Neutrophil (primary cell): ENCODE results near the gene EGFR.

Experiments used
- H3K27ac ChIP-seq: fragments of 200-600 bp; sonication (generic); 2 replicates; pipeline ENCODE4 v1.5.1; 2016; ENCODE audit warnings: mild to moderate bottlenecking, moderate library complexity
- H3K27me3 ChIP-seq: fragments of 200-600 bp; sonication (generic); 2 replicates; pipeline ENCODE4 v1.6.0; 2016; ENCODE audit warnings: mild to moderate bottlenecking
- H3K36me3 ChIP-seq: fragments of 200-600 bp; sonication (generic); 2 replicates; pipeline ENCODE4 v1.5.1; 2017
- H3K4me1 ChIP-seq, 2 experiments: fragments of 200-600 bp in 1 of 2; sonication (generic) in 1 of 2; 1 replicate in 1 of 2; 2 replicates in 1 of 2; pipeline versions ENCODE4 v1.5.1 to v1.6.1; 2013 to 2016; ENCODE audit warnings: low read depth in 1 of 2, low read length in 1 of 2, mild to moderate bottlenecking in 1 of 2, moderate library complexity in 1 of 2; ENCODE audit not compliant: control insufficient read depth in 1 of 2, insufficient read depth in 1 of 2
- H3K4me3 ChIP-seq, 2 experiments: fragments of 200-600 bp in 1 of 2; sonication (generic) in 1 of 2; 1 replicate in 1 of 2; 2 replicates in 1 of 2; pipeline ENCODE4 v1.5.1; 2013 to 2016; ENCODE audit warnings: low read depth in 1 of 2, low read length in 1 of 2, mild to moderate bottlenecking in 1 of 2, moderate library complexity in 1 of 2
- H3K9me3 ChIP-seq: fragments of 200-600 bp; sonication (generic); 2 replicates; pipeline ENCODE4 v1.5.1; 2016
- TF ChIP-seq, protein P1 (sequence below): fragments of 200-600 bp; sonication (generic); IDR thresholded peaks from 2 replicates; pipeline ENCODE4 v1.5.1; 2016; ENCODE audit warnings: antibody characterized with exemption

EGFR gene

DNA sequence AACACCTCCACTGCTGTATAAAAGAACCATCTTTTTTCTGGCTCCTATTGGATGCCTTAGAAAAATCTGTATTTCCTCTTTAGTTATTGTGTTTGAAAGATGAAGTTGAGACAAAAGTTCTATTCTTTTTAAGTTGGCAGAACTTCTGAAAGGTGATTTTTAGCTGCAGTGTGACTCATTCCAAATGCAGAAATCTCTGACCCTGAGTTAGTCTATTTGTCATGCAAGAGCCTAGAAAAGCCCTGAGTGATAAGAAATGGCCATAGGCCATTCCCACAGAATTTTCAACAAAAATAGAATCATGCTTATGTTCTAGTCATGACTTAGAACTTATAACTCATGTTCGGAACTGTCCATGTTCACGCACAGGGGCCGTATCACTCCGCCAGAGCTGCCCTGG is 89.1 kb downstream of the EGFR start:
- TF ChIP-seq, protein P1, sequence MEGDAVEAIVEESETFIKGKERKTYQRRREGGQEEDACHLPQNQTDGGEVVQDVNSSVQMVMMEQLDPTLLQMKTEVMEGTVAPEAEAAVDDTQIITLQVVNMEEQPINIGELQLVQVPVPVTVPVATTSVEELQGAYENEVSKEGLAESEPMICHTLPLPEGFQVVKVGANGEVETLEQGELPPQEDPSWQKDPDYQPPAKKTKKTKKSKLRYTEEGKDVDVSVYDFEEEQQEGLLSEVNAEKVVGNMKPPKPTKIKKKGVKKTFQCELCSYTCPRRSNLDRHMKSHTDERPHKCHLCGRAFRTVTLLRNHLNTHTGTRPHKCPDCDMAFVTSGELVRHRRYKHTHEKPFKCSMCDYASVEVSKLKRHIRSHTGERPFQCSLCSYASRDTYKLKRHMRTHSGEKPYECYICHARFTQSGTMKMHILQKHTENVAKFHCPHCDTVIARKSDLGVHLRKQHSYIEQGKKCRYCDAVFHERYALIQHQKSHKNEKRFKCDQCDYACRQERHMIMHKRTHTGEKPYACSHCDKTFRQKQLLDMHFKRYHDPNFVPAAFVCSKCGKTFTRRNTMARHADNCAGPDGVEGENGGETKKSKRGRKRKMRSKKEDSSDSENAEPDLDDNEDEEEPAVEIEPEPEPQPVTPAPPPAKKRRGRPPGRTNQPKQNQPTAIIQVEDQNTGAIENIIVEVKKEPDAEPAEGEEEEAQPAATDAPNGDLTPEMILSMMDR: no peak
- no peak overlapping the region for H3K27ac ChIP-seq

DNA sequence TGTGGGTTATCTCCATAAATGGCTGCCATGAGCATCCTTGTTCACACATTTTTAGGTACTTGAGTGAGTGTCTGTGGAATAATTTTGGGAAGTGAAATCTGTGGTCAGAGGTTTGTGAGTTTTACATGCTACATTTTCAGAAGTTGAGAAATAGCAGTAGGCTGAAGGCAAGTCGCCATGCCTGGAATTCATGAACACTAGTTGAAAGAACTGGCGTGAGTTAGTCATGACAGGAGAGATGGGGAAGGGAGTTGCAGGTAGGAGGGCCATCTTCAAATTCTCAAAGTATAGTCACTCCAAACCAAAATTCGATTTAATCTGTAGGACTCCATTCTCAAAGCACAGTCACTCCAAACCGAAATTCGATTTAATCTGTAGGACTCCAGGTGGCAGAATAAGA is 89.6 kb downstream of the EGFR start:
- Histone ChIP-seq H3K9me3 (no peaks in the 10 kb centered on the region), H3K4me3 (no peak overlapping the region), H3K36me3 (no peaks in the 10 kb centered on the region), H3K4me1 (no peaks in the 10 kb centered on the region), H3K27ac (no peak overlapping the region), H3K27me3 (no peaks in the 10 kb centered on the region)
- TF ChIP-seq, protein P1: no peak

More for the DNA sequence above, 89.1 kb downstream of the EGFR start:
- Histone ChIP-seq H3K36me3 (no peaks in the 10 kb centered on the region), H3K9me3 (no peaks in the 10 kb centered on the region), H3K27me3 (no peaks in the 10 kb centered on the region), H3K4me1 (no peaks in the 10 kb centered on the region), H3K4me3 (no peak overlapping the region)

DNA sequence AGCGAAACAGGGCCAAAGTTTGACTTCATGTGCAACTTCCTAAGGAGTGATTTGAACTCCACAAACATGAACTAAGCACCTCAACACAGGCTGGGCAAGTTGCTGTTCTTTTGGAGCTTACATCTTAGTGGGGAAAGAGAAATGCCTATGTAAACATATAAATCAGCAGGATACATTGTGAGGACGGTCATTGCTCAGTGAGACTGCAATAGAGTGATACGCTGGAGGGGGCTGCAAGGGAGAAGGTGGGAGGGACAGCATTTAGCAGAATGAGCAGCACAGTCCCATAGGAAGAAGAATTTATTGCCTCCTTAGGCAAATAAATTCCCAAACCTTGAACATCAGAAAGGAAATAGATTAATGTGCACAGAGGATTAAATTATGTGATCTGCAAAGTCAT is 90.0 kb downstream of the EGFR start:
- H3K4me1 ChIP-seq: no peaks in the 10 kb centered on the region
- no peaks in the 10 kb centered on the region for H3K9me3 ChIP-seq
- no peaks in the 10 kb centered on the region for H3K36me3 ChIP-seq
- H3K27me3 ChIP-seq: no peaks in the 10 kb centered on the region
- H3K27ac ChIP-seq: no peak overlapping the region
- H3K4me3 ChIP-seq: no peak overlapping the region
- TF ChIP-seq, protein P1: no peak

DNA sequence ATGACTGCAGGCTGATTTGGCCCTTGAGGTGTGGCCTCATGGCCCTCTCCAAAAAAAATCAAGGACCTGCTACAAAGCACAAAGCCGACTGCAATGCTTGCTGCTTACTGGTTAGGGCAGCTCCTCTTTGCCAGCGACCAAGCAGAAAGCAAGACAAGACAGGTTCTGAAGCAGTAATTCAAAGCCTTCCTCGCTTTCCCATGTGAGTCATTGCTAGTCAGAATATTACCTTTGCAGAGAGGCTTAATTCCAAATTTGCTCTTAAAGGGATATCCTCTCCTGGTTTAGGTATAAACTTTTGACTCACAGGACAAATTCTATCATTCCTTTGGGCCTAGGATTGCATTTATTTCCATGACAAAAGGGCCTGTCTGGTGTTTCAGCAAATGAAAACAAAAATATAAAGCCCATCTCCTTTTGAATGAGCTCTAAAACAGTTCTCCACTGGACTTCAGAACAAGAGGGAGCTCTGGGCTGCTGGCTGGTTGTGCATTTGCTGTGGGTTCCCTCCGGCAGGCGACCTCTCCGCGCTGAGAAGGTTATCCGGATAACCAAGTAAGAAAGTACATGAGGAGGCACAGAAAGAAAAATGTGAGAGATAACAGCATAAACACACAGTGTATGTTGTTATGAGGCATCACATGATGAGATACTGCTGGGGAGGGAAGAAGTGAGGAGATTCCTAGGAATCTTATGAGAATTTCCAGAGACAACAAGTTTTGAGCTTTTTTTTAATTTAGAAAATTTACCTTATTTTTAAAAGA is 90.8 kb downstream of the EGFR start:
- Histone ChIP-seq H3K4me3 (no peak overlapping the region), H3K27me3 (no peaks in the 10 kb centered on the region), H3K9me3 (no peaks in the 10 kb centered on the region), H3K36me3 (no peaks in the 10 kb centered on the region), H3K4me1 (no peaks in the 10 kb centered on the region), H3K27ac (no peak overlapping the region)
- TF ChIP-seq, protein P1: no peak

DNA sequence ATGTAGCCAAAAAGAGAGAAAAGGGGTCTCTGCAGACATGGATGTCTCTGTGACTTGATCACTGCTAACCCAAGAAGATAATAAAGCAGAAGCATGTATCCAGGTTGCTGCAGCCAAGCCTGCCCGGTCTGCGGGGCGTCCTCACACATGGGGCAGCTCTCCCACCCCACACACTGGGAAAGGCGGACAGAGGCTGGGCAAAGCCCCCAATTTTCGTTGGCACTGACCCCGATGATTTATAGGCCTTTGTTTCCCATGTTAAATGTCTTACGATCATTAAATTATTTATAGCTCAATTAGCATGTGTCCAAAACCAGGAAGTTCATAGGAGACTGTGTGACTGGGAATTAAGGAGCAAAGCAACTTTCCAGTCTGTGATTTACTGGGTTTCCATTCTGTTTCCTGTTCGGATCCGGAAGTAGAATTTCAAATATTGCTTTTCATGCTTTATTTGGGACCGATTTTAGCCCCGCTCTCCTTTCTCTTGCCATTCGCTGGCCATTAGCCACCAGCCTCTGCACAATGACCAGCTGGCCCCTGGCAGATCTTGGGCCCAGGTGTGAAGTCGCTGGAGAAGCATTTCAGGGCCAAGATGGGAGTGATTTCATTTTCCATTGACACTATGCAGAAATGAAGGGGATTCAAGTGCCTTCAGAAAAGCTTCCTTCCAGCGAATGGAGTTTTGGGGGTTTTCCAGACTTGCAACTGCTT is 91.6 kb downstream of the EGFR start:
- TF ChIP-seq, protein P1: no peak
- Histone ChIP-seq H3K27me3 (no peaks in the 10 kb centered on the region), H3K4me3 (no peak overlapping the region), H3K36me3 (no peaks in the 10 kb centered on the region), H3K4me1 (no peaks in the 10 kb centered on the region), H3K9me3 (no peaks in the 10 kb centered on the region), H3K27ac (no peak overlapping the region)
